GM12891 (cell line): Measurements from ENCODE around the gene VIM.

Experiments used
- POLR2AphosphoS5 ChIP-seq: IDR thresholded peaks from 2 replicates; pipeline ENCODE4 v1.6.1; 2011; ENCODE audit warnings: low read depth, low read length, control low read depth
- TAF1 ChIP-seq: IDR thresholded peaks from 2 replicates; pipeline ENCODE4 v1.6.1; 2011; ENCODE audit warnings: low read depth, low read length, control low read depth

DNA sequence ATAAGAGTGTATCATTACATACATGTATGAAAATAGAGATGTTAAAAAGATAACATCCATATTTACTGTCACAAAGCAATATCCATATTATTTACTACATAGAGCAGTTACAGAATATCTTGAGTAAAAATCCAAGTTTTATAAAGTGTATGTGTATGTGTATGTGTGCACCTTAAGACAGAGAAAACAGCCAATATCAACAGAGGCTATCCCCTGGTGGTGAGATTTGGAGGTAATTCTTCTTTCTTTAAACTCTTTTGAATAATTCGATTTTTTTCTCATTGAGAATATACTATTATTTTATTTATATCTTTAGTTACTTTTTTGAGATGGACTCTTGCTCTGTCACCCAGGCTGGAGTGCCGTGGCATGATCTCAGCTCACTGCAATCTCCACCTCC lies 44.9 kb upstream of the VIM start:
- TF ChIP-seq TAF1 (no peak), POLR2AphosphoS5 (no peak)
